AG10803 (cell line): ENCODE data around the gene CDK8.

ENCODE experiments used
- DNase-seq: peaks from one replicate; pipeline ENCODE4 v3.0.0; 2010; ENCODE audit warnings: low read depth
- H3K4me3 ChIP-seq: 2 replicates; pipeline ENCODE4 v1.5.1; 2011; ENCODE audit warnings: mild to moderate bottlenecking, low read length, control low read depth
- CTCF ChIP-seq: conservative IDR thresholded peaks from 2 replicates; pipeline ENCODE4 v1.5.1; 2011; ENCODE audit warnings: mild to moderate bottlenecking, low read length, control low read depth, inconsistent platforms

Gene CDK8

GRCh38 chr13:26299168-26299750, 45.3 kb downstream of the CDK8 start:
- DNase-seq = no peak
- H3K4me3 ChIP-seq = no peak overlapping the region
- no peak for TF ChIP-seq CTCF

GRCh38 chr13:26300140-26300539, 46.2 kb downstream of the CDK8 start:
- DNase-seq = peak; percentile 31
- no peak overlapping the region for H3K4me3 ChIP-seq
- no peak for TF ChIP-seq CTCF

GRCh38 chr13:26305676-26306075, 51.7 kb downstream of the CDK8 start:
- H3K4me3 ChIP-seq = no peak overlapping the region
- no peak for TF ChIP-seq CTCF

GRCh38 chr13:26307701-26308100, 53.8 kb downstream of the CDK8 start:
- no peak for DNase-seq
- H3K4me3 ChIP-seq = no peak overlapping the region
- no peak for TF ChIP-seq CTCF

More at GRCh38 chr13:26305676-26306075, 51.7 kb downstream of the CDK8 start:
- no peak for DNase-seq

GRCh38 chr13:26308250-26308649, 54.3 kb downstream of the CDK8 start:
- TF ChIP-seq CTCF = no peak
- no peak overlapping the region for H3K4me3 ChIP-seq
- DNase-seq = no peak

- DNase-seq = no peak
- no peak overlapping the region for H3K4me3 ChIP-seq
- no peak for TF ChIP-seq CTCF
These were observed 54.9 kb downstream of the CDK8 start for GRCh38 chr13:26308836-26309235.

- no peak for TF ChIP-seq CTCF
- no peak overlapping the region for H3K4me3 ChIP-seq
- no peak for DNase-seq
These were observed 56.1 kb downstream of the CDK8 start for GRCh38 chr13:26310003-26310402.
